Stimulated activated CD8-positive, alpha-beta memory T cell treated with anti-CD3 and anti-CD28 coated beads, Interleukin-4, amount 100 ng/mL, for 4 hours (primary cell): ENCODE results near the gene TMEM175.
"Not testable (repeated sequence)": the region's sequence is repeated elsewhere in the genome, so short reads cannot be mapped to it uniquely, and the experiment has no call there.

Experiments
- DNase-seq, 2 donors: peaks; one replicate each; pipeline ENCODE4 v3.0.0-alpha.2; 2020; ENCODE audit warnings: low read depth in 2 of 2, low spot score in 1 of 2

The TMEM175 gene

DNA sequence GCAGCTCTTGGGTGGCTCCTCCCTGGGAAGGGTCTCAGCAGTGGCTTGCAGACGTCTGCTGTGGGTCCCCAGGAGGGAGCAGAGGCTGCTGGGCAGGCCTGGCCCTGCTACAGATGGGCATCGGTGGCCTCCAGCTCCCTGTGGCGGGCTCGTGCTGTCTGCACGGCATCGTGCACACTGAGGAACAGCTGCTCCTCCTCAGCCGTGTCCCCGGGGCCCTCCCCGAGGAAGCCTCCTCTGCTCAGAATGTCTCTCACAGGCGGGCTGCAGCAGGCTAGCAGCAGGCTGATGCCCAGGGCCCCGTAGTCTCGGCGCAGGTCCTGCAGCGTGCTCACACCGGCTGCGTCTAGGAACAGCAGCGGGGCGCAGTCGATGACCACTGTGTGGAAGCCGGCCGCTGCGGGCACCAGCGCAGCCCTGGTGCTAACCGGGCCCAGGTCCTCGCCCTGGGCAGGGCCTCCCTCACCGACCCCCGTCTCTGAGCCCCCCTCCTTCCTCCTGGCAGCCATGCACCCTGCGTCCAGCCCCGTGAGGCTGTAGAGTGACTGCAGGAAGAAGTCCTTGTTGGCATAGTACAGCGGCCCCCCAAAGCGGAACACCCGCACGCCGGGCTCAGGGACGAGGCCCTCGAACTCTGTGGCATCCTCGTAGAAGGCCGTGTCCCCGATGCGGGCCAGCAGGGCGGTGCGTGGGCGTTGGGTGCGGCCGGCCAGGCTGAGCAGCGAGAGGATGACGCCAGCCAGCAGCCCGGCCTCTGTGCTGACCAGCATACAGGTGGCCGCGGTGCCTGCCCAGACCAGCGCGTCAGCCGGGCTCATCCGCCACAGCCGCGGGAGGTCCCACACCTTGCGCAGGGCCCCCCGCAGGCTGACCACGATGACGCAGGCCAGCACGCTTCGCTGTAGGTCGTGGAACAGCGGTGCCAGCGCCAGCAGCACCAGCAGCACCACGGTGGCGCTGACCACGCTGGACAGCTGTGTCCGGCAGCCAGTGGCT lies 56.8 kb downstream of the TMEM175 start:
- DNase-seq, result no peak

DNA sequence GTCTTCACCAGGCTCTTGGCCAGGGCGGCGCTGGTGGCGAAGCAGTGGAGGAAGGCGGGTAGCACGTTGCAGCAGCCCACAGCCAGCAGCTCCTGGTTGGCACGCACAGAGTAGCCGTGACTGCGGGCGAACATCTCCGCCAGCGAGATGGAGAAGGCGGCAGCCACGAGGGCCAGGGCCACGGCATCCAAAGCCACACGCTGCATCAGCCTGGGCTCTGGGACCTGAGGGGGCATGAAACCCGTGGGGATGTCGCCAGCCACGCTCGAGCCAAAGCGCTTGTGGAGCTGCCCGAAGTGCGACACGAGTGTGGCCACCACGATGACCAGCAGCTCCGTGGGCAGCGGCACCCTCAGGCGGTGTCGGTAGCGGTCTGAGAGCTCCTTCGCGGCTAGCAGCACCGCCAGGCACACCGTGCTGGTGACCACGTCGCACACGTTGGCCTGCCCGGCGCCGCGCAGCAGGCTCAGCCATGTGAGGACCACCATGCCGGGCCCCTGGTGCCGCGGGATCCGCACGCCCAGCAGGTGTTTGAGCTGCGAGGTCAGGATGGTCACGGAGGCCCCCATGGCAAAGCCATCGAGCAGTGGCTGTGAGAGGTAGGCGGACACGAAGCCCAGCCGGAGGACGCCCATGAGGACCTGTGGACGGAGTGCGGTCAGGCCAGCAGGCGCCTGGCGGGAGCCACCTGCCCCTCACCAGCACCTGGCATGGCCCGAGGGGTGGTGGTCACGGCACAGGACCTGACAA lies 57.6 kb downstream of the TMEM175 start:
- no peak for DNase-seq

GRCh38 chr4:990746-991367 lies 58.6 kb downstream of the TMEM175 start:
- no peak for DNase-seq

DNA sequence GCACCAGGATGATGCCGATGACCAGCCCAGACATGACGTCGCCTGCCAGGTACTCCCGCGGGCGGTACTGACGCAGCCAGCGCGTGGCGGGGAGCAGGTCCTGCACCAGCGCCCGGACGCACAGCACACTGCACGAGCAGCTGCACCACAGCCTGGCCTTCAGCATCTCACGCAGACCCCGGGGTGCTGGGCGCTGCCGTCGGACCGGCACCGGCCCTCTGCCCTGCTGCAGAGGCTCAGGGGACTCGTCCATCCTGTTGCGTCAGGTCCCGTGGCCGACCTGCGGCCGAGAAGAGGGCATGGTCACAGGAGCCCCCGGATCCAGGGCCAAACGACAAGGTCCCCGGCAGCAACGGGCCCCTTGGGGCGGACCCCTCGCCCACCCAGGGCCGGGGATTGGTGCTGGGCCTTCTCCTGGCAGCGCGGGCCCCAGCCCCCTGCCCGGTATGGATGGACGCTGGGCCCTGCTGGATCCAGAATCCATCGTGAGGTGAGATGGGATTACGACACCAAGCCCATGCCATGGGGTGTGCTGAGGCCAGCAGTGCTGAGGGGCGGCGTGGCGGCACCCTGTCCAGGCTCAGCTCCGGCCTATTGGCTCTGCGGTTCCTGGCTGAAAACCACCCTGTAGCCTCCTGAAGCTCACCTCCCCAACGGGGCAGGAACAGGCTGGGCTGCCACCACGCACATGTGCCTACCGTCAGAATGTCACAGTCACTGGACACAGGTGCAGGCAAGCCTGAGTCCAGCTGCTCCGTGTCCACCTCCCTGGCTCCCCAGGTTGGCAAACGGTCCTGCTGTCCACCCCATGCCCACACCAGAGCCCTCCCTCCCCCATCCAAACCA lies 59.4 kb downstream of the TMEM175 start:
- no peak for DNase-seq

- no peak for DNase-seq
These were observed 60.2 kb downstream of the TMEM175 start for GRCh38 chr4:992297-993110.

GRCh38 chr4:993111-994029 lies 61.1 kb downstream of the TMEM175 start, which contains the start of gene SLC26A1:
Gene SLC26A1 (minus strand): TSS chr4:993404. CDS start chr4:991703, 1,701 bp downstream.
- DNase-seq, result no peak

GRCh38 chr4:995311-996026 lies 63.2 kb downstream of the TMEM175 start:
- DNase-seq, result no peak

GRCh38 chr4:996030-996996 lies 64.1 kb downstream of the TMEM175 start:
- DNase-seq, result no peak

- DNase-seq, result no peak
These were observed 64.7 kb downstream of the TMEM175 start for GRCh38 chr4:996997-997374.

- no peak for DNase-seq
These were observed 65.3 kb downstream of the TMEM175 start for GRCh38 chr4:997375-998071.

DNA sequence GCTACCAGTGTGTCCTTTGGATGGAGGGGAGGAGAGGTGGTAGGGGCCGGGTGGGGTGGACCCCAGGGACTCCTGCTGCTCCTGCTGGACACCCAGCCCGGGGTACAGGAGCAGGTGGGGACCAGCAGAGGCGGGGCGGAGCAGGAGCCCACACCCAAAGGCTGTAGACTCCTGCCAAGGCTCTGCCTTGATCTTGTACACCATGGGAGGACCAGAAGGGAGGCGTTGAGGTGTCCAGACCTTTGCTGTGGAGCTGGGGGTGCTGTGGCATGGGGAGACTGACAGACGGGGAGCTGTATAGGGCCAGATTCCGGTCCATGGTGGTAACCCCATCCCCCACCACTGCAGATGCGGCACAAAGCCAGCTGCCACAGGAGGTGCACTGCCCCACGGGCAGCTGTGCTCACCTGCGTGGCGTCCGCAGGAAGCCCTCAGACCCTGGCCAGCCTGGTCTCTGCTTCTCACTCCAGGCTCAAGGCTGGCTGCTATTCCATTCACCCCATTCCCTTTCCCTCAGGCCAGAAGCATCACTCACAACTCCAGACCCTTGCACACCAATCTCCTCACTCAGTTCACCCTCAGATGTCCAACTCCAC lies 65.9 kb downstream of the TMEM175 start:
- DNase-seq, result no peak

GRCh38 chr4:999240-999863 lies 67.1 kb downstream of the TMEM175 start:
- not testable (repeated sequence) for DNase-seq

- no peak for DNase-seq
These were observed 67.7 kb downstream of the TMEM175 start for GRCh38 chr4:999882-1000425.

DNA sequence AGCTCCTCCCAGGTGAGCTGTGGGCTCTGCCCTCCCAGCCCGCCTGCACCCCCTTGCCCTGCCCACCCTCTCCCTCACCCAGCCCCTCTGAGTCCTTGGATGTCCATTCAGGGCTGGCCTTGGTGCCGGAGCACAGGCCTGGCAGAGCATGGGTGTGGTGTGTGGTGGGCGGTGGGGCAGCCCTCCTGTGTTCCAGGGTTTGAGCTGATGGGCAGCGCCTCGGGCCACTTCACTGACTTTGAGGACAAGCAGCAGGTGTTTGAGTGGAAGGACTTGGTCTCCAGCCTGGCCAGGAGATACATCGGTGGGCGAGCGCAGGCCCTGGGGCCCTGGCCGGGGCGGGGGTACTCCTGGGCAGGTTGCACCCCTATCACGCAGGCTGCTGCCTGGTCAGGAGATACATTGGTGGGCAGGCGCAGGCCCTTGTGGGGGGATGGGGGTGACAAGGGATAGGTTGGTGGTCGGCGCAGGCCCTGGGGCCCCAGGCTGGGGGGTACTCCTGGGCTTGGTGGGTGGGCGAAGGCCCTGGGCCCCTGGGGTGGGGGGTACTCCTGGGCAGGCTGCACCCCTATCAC lies 68.5 kb downstream of the TMEM175 start:
- no peak for DNase-seq
